K562 (cell line): Measurements from ENCODE around the gene GNPTAB. TPM values are rescaled to one million over a fixed set of nuclear protein-coding genes. Genes with fewer than 3 reads are reported as not detected.
A peak's percentile ranks its signal among the peaks of the same experiment; 100 is the strongest.

Experiments
- CGGBP1 ChIP-seq: fragments of 250-450 bp; sonication (Bioruptor Pico); IDR thresholded peaks from 2 replicates; pipeline ENCODE4 v1.9.0; 2021; ENCODE audit warnings: mild to moderate bottlenecking
- CREB1 ChIP-seq, 2 experiments: sonication (generic) in 1 of 2; formaldehyde crosslinking in 1 of 2; IDR thresholded peaks; 2 replicates each; pipeline versions ENCODE4 v1.6.1 to v1.8.0; 2012 to 2022; ENCODE audit warnings: inconsistent platforms in 1 of 2, mild to moderate bottlenecking in 1 of 2, missing genetic modification reagents in 1 of 2, moderate library complexity in 1 of 2
- CREB3L1 ChIP-seq: fragments of 450-650 bp; IDR thresholded peaks from 2 replicates; pipeline ENCODE4 v1.6.1; 2014; ENCODE audit warnings: low read depth, mild to moderate bottlenecking, moderate library complexity, borderline replicate concordance
- CTCF ChIP-seq, 3 experiments: IDR thresholded peaks in 2 of 3; conservative IDR thresholded peaks in 1 of 3; 2 replicates each; pipeline ENCODE4 v1.5.1; 2011 to 2012; ENCODE audit warnings: low read length in 3 of 3, mild to moderate bottlenecking in 3 of 3, control low read depth in 2 of 3, improper control_type of control experiment in 1 of 3, inconsistent platforms in 1 of 3, low read depth in 1 of 3, mixed read lengths in 1 of 3, moderate library complexity in 1 of 3; ENCODE audit not compliant: insufficient read depth in 2 of 3
- HDAC6 ChIP-seq: IDR thresholded peaks from 2 replicates; pipeline ENCODE4 v1.6.1; 2012; ENCODE audit warnings: low read depth, mild to moderate bottlenecking, control low read depth, inconsistent platforms, low read length, moderate library complexity
- KDM1A ChIP-seq, 2 experiments: fragments of 450-650 bp; IDR thresholded peaks; 2 replicates each; pipeline ENCODE4 v1.6.1; 2016; ENCODE audit warnings: mild to moderate bottlenecking in 2 of 2
- KLF16 ChIP-seq: IDR thresholded peaks from 2 replicates; pipeline ENCODE4 v1.6.1; 2016; ENCODE audit warnings: antibody characterized with exemption
- KLF6 ChIP-seq: fragments of 250-450 bp; sonication (Bioruptor Pico); IDR thresholded peaks from 2 replicates; pipeline ENCODE4 v1.4.0; 2020; ENCODE audit warnings: mild to moderate bottlenecking, moderate library complexity, borderline replicate concordance
- MTA2 ChIP-seq: fragments of 450-650 bp; IDR thresholded peaks from 2 replicates; pipeline ENCODE4 v1.6.1; 2016; ENCODE audit warnings: low read depth
- RAD21 ChIP-seq, 2 experiments: fragments of 250-450 bp in 1 of 2; fragments of 450-650 bp in 1 of 2; sonication (Bioruptor Pico) in 1 of 2; formaldehyde crosslinking in 1 of 2; IDR thresholded peaks in 1 of 2; conservative IDR thresholded peaks in 1 of 2; 2 replicates each; pipeline versions ENCODE4 v1.4.0 to v1.8.0; 2020 to 2022; ENCODE audit warnings: mild to moderate bottlenecking in 2 of 2, moderate library complexity in 1 of 2
- RBM34 ChIP-seq: fragments of 200-400 bp; formaldehyde crosslinking; IDR thresholded peaks from 2 replicates; pipeline ENCODE4 v1.6.1; 2018; ENCODE audit warnings: low read length, borderline replicate concordance; ENCODE audit not compliant: insufficient read depth
- SMARCB1 ChIP-seq: IDR thresholded peaks from 2 replicates; pipeline ENCODE4 v1.6.1; 2011; ENCODE audit warnings: improper control_type of control experiment, low read depth; ENCODE audit not compliant: insufficient read length
- ZBTB26 ChIP-seq: fragments of 450-650 bp; formaldehyde crosslinking; IDR thresholded peaks from 2 replicates; pipeline ENCODE4 v1.4.0; 2022; ENCODE audit warnings: missing genetic modification characterization
- ZNF512 ChIP-seq: IDR thresholded peaks from 2 replicates; pipeline ENCODE4 v1.6.1; 2016; ENCODE audit warnings: missing genetic modification characterization, missing compliant biosample characterization
- ZNF644 ChIP-seq: fragments of 200-800 bp; sonication (Bioruptor generic); IDR thresholded peaks from 2 replicates; pipeline ENCODE4 v1.6.1; 2016; ENCODE audit warnings: low read depth, missing genetic modification characterization, missing compliant biosample characterization
- ZNF75A ChIP-seq: fragments of 450-650 bp; formaldehyde crosslinking; IDR thresholded peaks from 2 replicates; pipeline ENCODE4 v1.4.0; 2020; ENCODE audit warnings: mild to moderate bottlenecking
- polyA plus RNA-seq, 8 experiments: library from polyadenylated mRNA; depleted of rRNA in 4 of 8; stranded (reverse) in 5 of 8; unstranded in 3 of 8; fragments of >200 nt; fragmentation: Nextera tagmentation in 2 of 8; fragmentation: Illumina TruSeq in 1 of 8; extraction: Ambion mirVana in 2 of 8; extraction: Trizol in 1 of 8; gene quantifications; 2 replicates each; pipeline versions ENCODE4 v1.2.1 to v1.2.3, GENCODE V29; 2011 to 2014; ENCODE audit warnings: inconsistent platforms in 1 of 8, missing spikeins in 1 of 8
- total RNA-seq, 7 experiments: library from RNA; depleted of rRNA in 6 of 7; stranded (reverse); fragments of >200 nt in 6 of 7; fragmentation: Illumina TruSeq in 2 of 7; extraction: Trizol in 2 of 7; gene quantifications; 2 replicates each; pipeline versions ENCODE4 v1.2.1 to v1.2.3, GENCODE V29; 2011 to 2021; ENCODE audit warnings: low replicate concordance in 1 of 7

GNPTAB gene
- total and polyA plus RNA-seq, 9 of the 15 experiments (the other 6 are each of a cell fraction or from before 2014, with no cell fraction given) = 5.9 to 23.2 (median 19.3) TPM

GRCh38 chr12:101792046-101792931, 38.5 kb downstream of the GNPTAB start (continued):
- TF ChIP-seq CREB3L1 = no peak
- peak in 2 of 3 experiments; percentile 19 to 43; a peak in 2 of 6 replicates for TF ChIP-seq CTCF (IDR thresholded peaks at IDR 0.05 in 2 of 3, conservative IDR thresholded peaks at IDR 0.05 in 1 of 3; ENCODE audit: insufficient read depth in 2 of 3, low read depth in 1 of 3, low read length in 3 of 3)
- TF ChIP-seq KLF16 = no peak
- no peak for TF ChIP-seq ZNF75A (CRISPR knock-in tag)
- TF ChIP-seq SMARCB1 = no peak
- no peak; the same call in 1 of the 2 replicates for TF ChIP-seq MTA2
- no peak for TF ChIP-seq CGGBP1
- no peak for TF ChIP-seq KDM1A (IDR thresholded peaks at IDR 0.05)
- no peak for TF ChIP-seq KLF6
- TF ChIP-seq ZBTB26 = 0 out of 2 replicates have a peak, but pooled peaks have one; percentile 46
- no peak for TF ChIP-seq HDAC6
- TF ChIP-seq ZNF644 (tag) = no peak
- no peak for TF ChIP-seq ZNF512
- no peak for TF ChIP-seq CREB1 (IDR thresholded peaks at IDR 0.05)
- TF ChIP-seq CREB1 (CRISPR knock-in tag; IDR thresholded peaks at IDR 0.05) = no peak
- peak in 1 of 2 experiments; percentile 48; a peak in 3 of 4 replicates for TF ChIP-seq RAD21 (CRISPR knock-in tag; conservative IDR thresholded peaks at IDR 0.05 in 1 of 2, IDR thresholded peaks at IDR 0.05 in 1 of 2)
- no peak for TF ChIP-seq RBM34
